Ovary (tissue), 9 donors: Measurements from ENCODE around the gene IL36B. TPM values are rescaled to one million over a fixed set of nuclear protein-coding genes. Genes with fewer than 3 reads are reported as not detected.

Source experiments
- DNase-seq, 5 donors: peaks; one replicate each; pipeline ENCODE4 v3.0.0-alpha.2; 2019 to 2020
- H3K27ac ChIP-seq, 2 donors: fragments of 200-600 bp; one replicate each; pipeline versions ENCODE4 v1.5.1 to v1.8.0; 2019 to 2022
- H3K27me3 ChIP-seq: fragments of 200-600 bp; one replicate; pipeline ENCODE4 v1.8.0; 2022
- H3K36me3 ChIP-seq: fragments of 200-600 bp; sonication (generic); one replicate; pipeline ENCODE4 v1.5.1; 2019
- H3K4me1 ChIP-seq: one replicate; pipeline ENCODE4 v1.8.1; 2013; ENCODE audit warnings: mild to moderate bottlenecking, moderate library complexity; ENCODE audit not compliant: insufficient read depth
- H3K4me3 ChIP-seq: fragments of 200-600 bp; sonication (generic); one replicate; pipeline ENCODE4 v1.5.1; 2017
- H3K9me3 ChIP-seq, 2 donors: fragments of 200-600 bp in 1 of 2; sonication (generic) in 1 of 2; one replicate each; pipeline versions ENCODE4 v1.5.1 to v1.8.1; 2013 to 2019; ENCODE audit warnings: mild to moderate bottlenecking in 1 of 2, moderate library complexity in 1 of 2
- CTCF ChIP-seq, 3 donors: fragments of 450-650 bp in 2 of 3; fragments of 200-600 bp in 1 of 3; IDR thresholded peaks; one replicate each; pipeline versions ENCODE4 v1.5.1 to v1.8.0; 2016 to 2022; ENCODE audit warnings: antibody characterized with exemption in 3 of 3, mild to moderate bottlenecking in 1 of 3
- EP300 ChIP-seq: sonication (generic); formaldehyde crosslinking; IDR thresholded peaks from one replicate; pipeline ENCODE4 v1.6.1; 2017; ENCODE audit warnings: antibody characterized with exemption
- POLR2A ChIP-seq: fragments of 450-650 bp; IDR thresholded peaks from one replicate; pipeline ENCODE4 v1.6.1; 2017; ENCODE audit warnings: antibody characterized with exemption, mild to moderate bottlenecking, moderate library complexity
- WGBS, 3 donors: extraction: QIAGEN DNeasy Blood & Tissue Kit in 1 of 3; methylation state at CpG; one replicate each; pipeline versions ENCODE4 v1.1.5 to v1.1.7; 2013 to 2017; 5-methylcytosine and 5-hydroxymethylcytosine counted together
- intact Hi-C, 4 donors: fragments of 100-400 bp; cut with DNase I; formaldehyde crosslinking; loops; one replicate each; pipeline versions ENCODE4 v1.11.0 to v1.15.1; 2022 to 2023
- polyA plus RNA-seq, 2 donors: library from polyadenylated mRNA; stranded (reverse); fragments of 200-250 nt in 1 of 2; fragments of 350-450 nt in 1 of 2; fragmentation: Illumina TruSeq in 1 of 2; extraction: RNeasy Lipid Tissue Mini Kit (QIAGEN cat#74804) in 1 of 2; gene quantifications; one replicate each; pipeline ENCODE4 v1.2.3, GENCODE V29; 2013 to 2014
- total RNA-seq, 7 donors: library from RNA; depleted of rRNA in 2 of 7; stranded (reverse); fragments of >200 nt in 2 of 7; fragmentation: NEBNext Ultra II Directional in 3 of 7; extraction: Animal tissue kit (Norgen Biotek cat#: 25700) in 3 of 7; gene quantifications; one replicate each; pipeline versions ENCODE4 v1.1.0 to v1.2.4, GENCODE V29; 2016 to 2023
- donor health status: DM: no; HTN: no; CAD: no; lungs with moderate emphysema.
- donor health status: DM: no; HTN: no; CAD: no.
- donor health status: Bipolar disorder and iron deficiency.
- donor health status: DM: yes; HTN: yes; CAD: no.
- donor health status: DM: no; HTN: no; CAD: no.
- donor health status: DM: yes; HTN: yes; CAD: no.

IL36B gene
- total and polyA plus RNA-seq, 9 donors: not detected

GRCh38 chr2:113077921-113078320, 25.3 kb upstream of the IL36B start:
- DNase-seq: no peak
- 48 to 77% (median 59%) methylated on average over 1 of the region's 1 CpG for WGBS, 3 donors

GRCh38 chr2:113076954-113077669, 24.4 kb upstream of the IL36B start:
- H3K27me3 ChIP-seq: no peaks in the 10 kb centered on the region
- no peaks in the 10 kb centered on the region for H3K9me3 ChIP-seq
- intact Hi-C loops: no loop called here
- DNase-seq: no peak
- H3K4me3 ChIP-seq: no peak overlapping the region
- H3K4me1 ChIP-seq: no peaks in the 10 kb centered on the region
- no peak overlapping the region for H3K27ac ChIP-seq
- H3K36me3 ChIP-seq: no peaks in the 10 kb centered on the region
- no peak for TF ChIP-seq POLR2A
- TF ChIP-seq CTCF (IDR thresholded peaks at IDR 0.05): no peak
- TF ChIP-seq EP300: no peak
- 13 to 36% (median 26%) methylated on average over 3 of the region's 3 CpGs for WGBS, 3 donors

More at GRCh38 chr2:113077921-113078320, 25.3 kb upstream of the IL36B start:
- Histone ChIP-seq H3K27me3 (no peaks in the 10 kb centered on the region), H3K36me3 (no peaks in the 10 kb centered on the region), H3K4me1 (no peaks in the 10 kb centered on the region), H3K9me3 (no peaks in the 10 kb centered on the region), H3K27ac (no peak overlapping the region), H3K4me3 (no peak overlapping the region)
- TF ChIP-seq POLR2A: no peak
- TF ChIP-seq EP300: no peak
- TF ChIP-seq CTCF (IDR thresholded peaks at IDR 0.05): no peak
- intact Hi-C loops: no loop called here

- Histone ChIP-seq H3K27ac (no peak overlapping the region), H3K36me3 (no peaks in the 10 kb centered on the region), H3K27me3 (no peaks in the 10 kb centered on the region), H3K9me3 (no peaks in the 10 kb centered on the region), H3K4me1 (no peaks in the 10 kb centered on the region), H3K4me3 (no peak overlapping the region)
- no peak for DNase-seq
- 82 to 87% (median 84%) methylated on average over 3 of the region's 3 CpGs for WGBS, 3 donors
- intact Hi-C loops: no loop called here
- TF ChIP-seq POLR2A (no peak), EP300 (no peak), CTCF (IDR thresholded peaks at IDR 0.05) (no peak)
Measured at GRCh38 chr2:113075600-113075999, 22.9 kb upstream of the IL36B start.

- intact Hi-C loops: no loop called here
- Histone ChIP-seq H3K4me3 (no peak overlapping the region), H3K27me3 (no peaks in the 10 kb centered on the region), H3K4me1 (no peaks in the 10 kb centered on the region), H3K27ac (no peak overlapping the region), H3K36me3 (no peaks in the 10 kb centered on the region), H3K9me3 (no peaks in the 10 kb centered on the region)
- no peak for DNase-seq
- TF ChIP-seq CTCF (IDR thresholded peaks at IDR 0.05): no peak
- TF ChIP-seq POLR2A: no peak
- TF ChIP-seq EP300: no peak
- WGBS, 3 donors: 72 to 82% (median 78%) methylated on average over 5 of the region's 5 CpGs
Measured at GRCh38 chr2:113075030-113075429, 22.4 kb upstream of the IL36B start.
